A549 (cell line): Measurements from ENCODE around the gene RASSF3.

ENCODE experiments used
- CTCF ChIP-seq: fragments of >200 bp; sonication (Bioruptor Twin); formaldehyde crosslinking; IDR thresholded peaks from 3 replicates; pipeline ENCODE4 v1.5.1; 2016
- HDAC2 ChIP-seq: fragments of 200-600 bp; sonication (generic); IDR thresholded peaks from 2 replicates; pipeline ENCODE4 v1.6.1; 2016
- HEYL ChIP-seq: fragments of 250-450 bp; sonication (Bioruptor Pico); IDR thresholded peaks from 2 replicates; pipeline ENCODE4 v1.8.0; 2021; ENCODE audit warnings: mild to moderate bottlenecking, moderate library complexity
- JUN ChIP-seq, 2 experiments: fragments of >200 bp; sonication (Bioruptor Twin); formaldehyde crosslinking; IDR thresholded peaks; 2 replicates in 1 of 2; 3 replicates in 1 of 2; pipeline ENCODE4 v1.6.1; 2016 to 2017
- KDM1A ChIP-seq: fragments of 200-600 bp; sonication (generic); IDR thresholded peaks from 2 replicates; pipeline ENCODE4 v1.6.1; 2016; ENCODE audit warnings: low read depth, mild to moderate bottlenecking
- POLR2A ChIP-seq: IDR thresholded peaks from 2 replicates; pipeline ENCODE4 v1.6.1; 2012; ENCODE audit warnings: mild to moderate bottlenecking, low read length
- REST ChIP-seq: fragments of 200-600 bp; sonication (generic); IDR thresholded peaks from 2 replicates; pipeline ENCODE4 v1.6.1; 2016; ENCODE audit warnings: antibody characterized with exemption, mild to moderate bottlenecking, moderate library complexity
- TF ChIP-seq, protein P1 (sequence below): IDR thresholded peaks from 2 replicates; pipeline ENCODE4 v1.6.1; 2012

GRCh38 chr12:64713376-64713775, 103.1 kb downstream of the RASSF3 start:
- TF ChIP-seq HDAC2 (no peak), POLR2A (no peak), CTCF (no peak), KDM1A (no peak), REST (no peak), JUN (IDR thresholded peaks at IDR 0.05) (no peak), HEYL (CRISPR knock-in tag) (no peak)
- TF ChIP-seq, protein P1, sequence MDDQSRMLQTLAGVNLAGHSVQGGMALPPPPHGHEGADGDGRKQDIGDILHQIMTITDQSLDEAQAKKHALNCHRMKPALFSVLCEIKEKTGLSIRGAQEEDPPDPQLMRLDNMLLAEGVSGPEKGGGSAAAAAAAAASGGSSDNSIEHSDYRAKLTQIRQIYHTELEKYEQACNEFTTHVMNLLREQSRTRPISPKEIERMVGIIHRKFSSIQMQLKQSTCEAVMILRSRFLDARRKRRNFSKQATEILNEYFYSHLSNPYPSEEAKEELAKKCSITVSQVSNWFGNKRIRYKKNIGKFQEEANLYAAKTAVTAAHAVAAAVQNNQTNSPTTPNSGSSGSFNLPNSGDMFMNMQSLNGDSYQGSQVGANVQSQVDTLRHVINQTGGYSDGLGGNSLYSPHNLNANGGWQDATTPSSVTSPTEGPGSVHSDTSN, result no peak
